Activated CD4-positive, alpha-beta T cell treated with anti-CD3 and anti-CD28 coated beads for 36 hours (primary cell): Measurements from ENCODE around the gene NBPF3. TPM values are rescaled to one million over a fixed set of nuclear protein-coding genes. Genes with fewer than 3 reads are reported as not detected.

Source experiments
- ATAC-seq: fragments of 200-7000 bp; cut with Tn5 transposase; one replicate; pipeline ENCODE4 v1.10.0; 2021; ENCODE audit warnings: mild to moderate bottlenecking, moderate library complexity
- CTCF ChIA-PET: fragments of 350-600 bp; sonication (Branson Sonifier 250); formaldehyde crosslinking; loops from one replicate; lab custom pipeline; 2021; ENCODE audit warnings: antibody characterized with exemption; lab: Charles Lee
- POLR2A ChIA-PET: fragments of 350-600 bp; sonication (Branson Sonifier 250); formaldehyde crosslinking; loops from one replicate; lab custom pipeline; 2021; ENCODE audit warnings: antibody characterized with exemption, inconsistent platforms; lab: Charles Lee
- DNase-seq: peaks from one replicate; pipeline ENCODE4 v3.0.0-alpha.2; 2020
- H3K27ac Mint-ChIP-seq: one replicate; pipeline ENCODE4 v1.8.0; 2021; ENCODE audit warnings: mixed read lengths
- H3K27me3 Mint-ChIP-seq: one replicate; pipeline ENCODE4 v1.8.0; 2021; ENCODE audit warnings: mixed read lengths
- H3K36me3 Mint-ChIP-seq: one replicate; pipeline ENCODE4 v1.8.0; 2021; ENCODE audit warnings: low read depth, mixed read lengths
- H3K4me1 Mint-ChIP-seq: one replicate; pipeline ENCODE4 v1.8.0; 2021; ENCODE audit warnings: mixed read lengths
- H3K4me3 Mint-ChIP-seq: one replicate; pipeline ENCODE4 v1.8.0; 2021; ENCODE audit warnings: mild to moderate bottlenecking, moderate library complexity, mixed read lengths
- H3K9me3 Mint-ChIP-seq: one replicate; pipeline ENCODE4 v1.8.0; 2021; ENCODE audit warnings: low read depth, mixed read lengths
- intact Hi-C, 2 experiments: fragments of 100-400 bp; cut with DNase I in 1 of 2; cut with micrococcal nuclease in 1 of 2; formaldehyde crosslinking; loops; one replicate each; pipeline versions ENCODE4 v1.14.2 to v1.15.1; 2022 to 2024; cut with DNase I, micrococcal nuclease
- total RNA-seq, 2 experiments: library from RNA; stranded (reverse); gene quantifications; one replicate each; pipeline ENCODE4 v1.2.3, GENCODE V29; 2021

Gene NBPF3
- total RNA-seq, 2 experiments from 2014 or later: 8.5 to 9.9 TPM

- Mint-ChIP-seq H3K27ac (no peak overlapping the region), H3K4me3 (no peak overlapping the region)
- intact Hi-C loops: no loop called here
These were observed 82.6 kb downstream of the NBPF3 start for GRCh38 chr1:21522525-21523038.

GRCh38 chr1:21523297-21523813 is 83.4 kb downstream of the NBPF3 start:
- H3K4me3 Mint-ChIP-seq: no peak overlapping the region
- no peaks in the 10 kb centered on the region for H3K27me3 Mint-ChIP-seq
- H3K9me3 Mint-ChIP-seq: no peaks in the 10 kb centered on the region
- no peaks in the 10 kb centered on the region for H3K36me3 Mint-ChIP-seq
- intact Hi-C loops: no loop called here
- DNase-seq (no peak), ATAC-seq (no peak)
- H3K27ac Mint-ChIP-seq: no peak overlapping the region
- CTCF ChIA-PET: interaction anchor here (1.2 kb wide), 1 partner anchor 9 kb away, joined by 4 read pairs; no protein-coding TSS in a partner anchor
- POLR2A ChIA-PET: no interaction called here
- no peaks in the 10 kb centered on the region for H3K4me1 Mint-ChIP-seq

More at GRCh38 chr1:21522525-21523038, 82.6 kb downstream of the NBPF3 start:
- POLR2A ChIA-PET: no interaction called here
- Mint-ChIP-seq H3K9me3 (no peaks in the 10 kb centered on the region), H3K4me1 (no peaks in the 10 kb centered on the region), H3K27me3 (no peaks in the 10 kb centered on the region), H3K36me3 (no peaks in the 10 kb centered on the region)
- no peak for ATAC-seq
- DNase-seq: no peak
- CTCF ChIA-PET: interaction anchor here (1.2 kb wide), 1 partner anchor 10 kb away, joined by 4 read pairs; no protein-coding TSS in a partner anchor

- H3K4me3 Mint-ChIP-seq: no peak overlapping the region
- no peak overlapping the region for H3K27ac Mint-ChIP-seq
- CTCF ChIA-PET: no interaction called here
- no peaks in the 10 kb centered on the region for H3K36me3 Mint-ChIP-seq
- no peak for ATAC-seq
- no peaks in the 10 kb centered on the region for H3K4me1 Mint-ChIP-seq
- POLR2A ChIA-PET: no interaction called here
- DNase-seq: no peak
- intact Hi-C loops: no loop called here
- no peaks in the 10 kb centered on the region for H3K27me3 Mint-ChIP-seq
- H3K9me3 Mint-ChIP-seq: no peaks in the 10 kb centered on the region
These were observed 84.3 kb downstream of the NBPF3 start for GRCh38 chr1:21524220-21524619.

GRCh38 chr1:21524686-21525339 is 84.9 kb downstream of the NBPF3 start:
- Mint-ChIP-seq H3K27me3 (no peaks in the 10 kb centered on the region), H3K9me3 (no peaks in the 10 kb centered on the region), H3K36me3 (no peaks in the 10 kb centered on the region), H3K27ac (no peak overlapping the region), H3K4me1 (no peaks in the 10 kb centered on the region), H3K4me3 (no peak overlapping the region)
- ATAC-seq (no peak), DNase-seq (no peak)
- ChIA-PET CTCF (no interaction called here), POLR2A (no interaction called here)
- intact Hi-C loops: no loop called here

GRCh38 chr1:21525340-21525717 is 85.4 kb downstream of the NBPF3 start:
- ChIA-PET POLR2A (no interaction called here), CTCF (interaction anchor here (0.6 to 1.0 kb wide), 2 partner anchors 10 to 48 kb away, joined by 3 to 4 read pairs; no protein-coding TSS in a partner anchor)
- H3K9me3 Mint-ChIP-seq: no peaks in the 10 kb centered on the region
- peaks cover under 1% of the 10 kb centered on the region for H3K27me3 Mint-ChIP-seq
- ATAC-seq: no peak
- H3K4me1 Mint-ChIP-seq: no peaks in the 10 kb centered on the region
- no peak for DNase-seq
- no peaks in the 10 kb centered on the region for H3K36me3 Mint-ChIP-seq
- intact Hi-C loops: no loop called here
- no peak overlapping the region for H3K27ac Mint-ChIP-seq
- H3K4me3 Mint-ChIP-seq: no peak overlapping the region

- Mint-ChIP-seq H3K27me3 (peaks cover 5% of the 10 kb centered on the region), H3K9me3 (no peaks in the 10 kb centered on the region), H3K4me3 (no peak overlapping the region), H3K4me1 (no peaks in the 10 kb centered on the region), H3K36me3 (no peaks in the 10 kb centered on the region), H3K27ac (no peak overlapping the region)
- ChIA-PET CTCF (no interaction called here), POLR2A (no interaction called here)
- intact Hi-C loops: no loop called here
- DNase-seq (no peak), ATAC-seq (no peak)
These were observed 86.5 kb downstream of the NBPF3 start for GRCh38 chr1:21526441-21526840.

GRCh38 chr1:21530368-21531016 is 90.6 kb downstream of the NBPF3 start:
- no peak for ATAC-seq
- DNase-seq: no peak
- H3K27ac Mint-ChIP-seq: no peak overlapping the region
- no peaks in the 10 kb centered on the region for H3K36me3 Mint-ChIP-seq
- H3K9me3 Mint-ChIP-seq: no peaks in the 10 kb centered on the region
- H3K4me3 Mint-ChIP-seq: no peak overlapping the region
- intact Hi-C loops: no loop called here
- ChIA-PET POLR2A (no interaction called here), CTCF (no interaction called here)
- peaks cover 14% of the 10 kb centered on the region for H3K27me3 Mint-ChIP-seq
- no peaks in the 10 kb centered on the region for H3K4me1 Mint-ChIP-seq

GRCh38 chr1:21531241-21531640 is 91.3 kb downstream of the NBPF3 start:
- Mint-ChIP-seq H3K36me3 (no peaks in the 10 kb centered on the region), H3K4me3 (no peak overlapping the region), H3K27ac (no peak overlapping the region), H3K27me3 (peaks cover 16% of the 10 kb centered on the region), H3K4me1 (no peaks in the 10 kb centered on the region), H3K9me3 (no peaks in the 10 kb centered on the region)
- no peak for DNase-seq
- ChIA-PET POLR2A (no interaction called here), CTCF (no interaction called here)
- ATAC-seq: no peak
- intact Hi-C loops: no loop called here

- intact Hi-C loops: no loop called here
- no peak for ATAC-seq
These were observed 92.6 kb downstream of the NBPF3 start for GRCh38 chr1:21532496-21532895.

GRCh38 chr1:21532992-21533534 is 93.1 kb downstream of the NBPF3 start:
- intact Hi-C loops: no loop called here
- ChIA-PET CTCF (interaction anchor here (0.9 to 1.2 kb wide), 3 partner anchors 9 to 22 kb away, joined by 3 to 4 read pairs (median 4); no protein-coding TSS in a partner anchor), POLR2A (no interaction called here)
- DNase-seq: no peak
- no peak overlapping the region for H3K4me3 Mint-ChIP-seq
- H3K27ac Mint-ChIP-seq: no peak overlapping the region
- H3K27me3 Mint-ChIP-seq: peaks cover 22% of the 10 kb centered on the region
- H3K4me1 Mint-ChIP-seq: no peaks in the 10 kb centered on the region
- no peaks in the 10 kb centered on the region for H3K9me3 Mint-ChIP-seq
- ATAC-seq: no peak
- H3K36me3 Mint-ChIP-seq: no peaks in the 10 kb centered on the region

More at GRCh38 chr1:21532496-21532895, 92.6 kb downstream of the NBPF3 start:
- no peak for DNase-seq
- Mint-ChIP-seq H3K4me1 (no peaks in the 10 kb centered on the region), H3K9me3 (no peaks in the 10 kb centered on the region), H3K27me3 (peaks cover 17% of the 10 kb centered on the region), H3K4me3 (no peak overlapping the region), H3K36me3 (no peaks in the 10 kb centered on the region), H3K27ac (no peak overlapping the region)
- POLR2A ChIA-PET: no interaction called here
- CTCF ChIA-PET: interaction anchor here (0.9 to 1.2 kb wide), 3 partner anchors 10 to 22 kb away, joined by 3 to 4 read pairs (median 4); no protein-coding TSS in a partner anchor

GRCh38 chr1:21534146-21534545 is 94.2 kb downstream of the NBPF3 start:
- no peaks in the 10 kb centered on the region for H3K36me3 Mint-ChIP-seq
- no peaks in the 10 kb centered on the region for H3K4me1 Mint-ChIP-seq
- DNase-seq (no peak), ATAC-seq (no peak)
- H3K4me3 Mint-ChIP-seq: no peak overlapping the region
- POLR2A ChIA-PET: no interaction called here
- H3K27me3 Mint-ChIP-seq: peaks cover 27% of the 10 kb centered on the region
- no peaks in the 10 kb centered on the region for H3K9me3 Mint-ChIP-seq
- CTCF ChIA-PET: interaction anchor here (0.6 kb wide), 1 partner anchor 571 kb away, joined by 4 read pairs; no protein-coding TSS in a partner anchor
- no peak overlapping the region for H3K27ac Mint-ChIP-seq
- intact Hi-C loops: no loop called here
